Measurements from ENCODE around the gene SAFB2. TPM values are rescaled to one million over a fixed set of nuclear protein-coding genes. Genes with fewer than 3 reads are reported as not detected.
A peak's percentile ranks its signal among the peaks of the same experiment; 100 is the strongest.

SAFB2 gene
- total RNA-seq, 2 donors from 2014 or later, result 47.7 to 54.7 TPM

GRCh38 chr19:5588906-5589676 lies 33.5 kb downstream of the SAFB2 start:
- no peak for DNase-seq

GRCh38 chr19:5588441-5588840 lies 34.1 kb downstream of the SAFB2 start:
- DNase-seq (no peak), ATAC-seq (peak in 1 of 2 donors; percentile 4)
- intact Hi-C loops (cut with DNase I), result loop anchor here in 1 of 2 donors (10.0 kb wide), 1 partner anchor 544 kb away; no protein-coding TSS in a partner anchor

More at GRCh38 chr19:5588906-5589676, 33.5 kb downstream of the SAFB2 start:
- peak; percentile 5 to 39 for ATAC-seq
- intact Hi-C loops (cut with DNase I), result loop anchor here in 1 of 2 donors (10.0 kb wide), 1 partner anchor 544 kb away; no protein-coding TSS in a partner anchor

- intact Hi-C loops (cut with DNase I), result loop anchor here in 1 of 2 donors (10.0 kb wide), 1 partner anchor 543 kb away; no protein-coding TSS in a partner anchor
- DNase-seq (no peak), ATAC-seq (no peak)
These were observed 34.9 kb downstream of the SAFB2 start for GRCh38 chr19:5587661-5588060.

- DNase-seq (no peak), ATAC-seq (no peak)
- intact Hi-C loops (cut with DNase I), result loop anchor here in 1 of 2 donors (10.0 kb wide), 1 partner anchor 542 kb away; no protein-coding TSS in a partner anchor
These were observed 35.5 kb downstream of the SAFB2 start for GRCh38 chr19:5587071-5587455.

- no peak for DNase-seq
- intact Hi-C loops (cut with DNase I), result loop anchor here in 1 of 2 donors (10.0 kb wide), 1 partner anchor 542 kb away; no protein-coding TSS in a partner anchor
- peak in 1 of 2 donors; percentile 11 for ATAC-seq
These were observed 36.1 kb downstream of the SAFB2 start for GRCh38 chr19:5586300-5587070.

GRCh38 chr19:5585461-5586299 lies 36.9 kb downstream of the SAFB2 start:
- intact Hi-C loops (cut with DNase I), result loop anchor here in 1 of 2 donors (10.0 kb wide), 1 partner anchor 541 kb away; no protein-coding TSS in a partner anchor
- DNase-seq (peak; percentile 50), ATAC-seq (peak; percentile 32 to 42)

GRCh38 chr19:5580161-5580571 lies 42.4 kb downstream of the SAFB2 start:
- intact Hi-C loops (cut with DNase I), result loop anchor here in 1 of 2 donors (10.0 kb wide), 1 partner anchor 535 kb away; no protein-coding TSS in a partner anchor

GRCh38 chr19:5579697-5580096 lies 42.9 kb downstream of the SAFB2 start:
- intact Hi-C loops (cut with DNase I), result loop anchor here (5.0 to 10.0 kb wide), 2 partner anchors 532 to 535 kb away; no protein-coding TSS in a partner anchor
- ATAC-seq, result no peak
- DNase-seq, result no peak

More at GRCh38 chr19:5580161-5580571, 42.4 kb downstream of the SAFB2 start:
- ATAC-seq (no peak), DNase-seq (no peak)

- intact Hi-C loops (cut with DNase I), result loop anchor here in 1 of 2 donors (5.0 kb wide), 1 partner anchor 532 kb away; no protein-coding TSS in a partner anchor
- ATAC-seq (no peak), DNase-seq (no peak)
These were observed 43.3 kb downstream of the SAFB2 start for GRCh38 chr19:5579286-5579685.

- intact Hi-C loops (cut with DNase I), result loop anchor here in 1 of 2 donors (5.0 kb wide), 1 partner anchor 531 kb away; no protein-coding TSS in a partner anchor
- DNase-seq (peak; percentile 71), ATAC-seq (peak; percentile 87)
These were observed 44.3 kb downstream of the SAFB2 start for GRCh38 chr19:5578097-5578846.

- DNase-seq, result no peak
- intact Hi-C loops (cut with DNase I), result loop anchor here in 1 of 2 donors (5.0 kb wide), 1 partner anchor 528 kb away; no protein-coding TSS in a partner anchor
- no peak for ATAC-seq
These were observed 47.0 kb downstream of the SAFB2 start for GRCh38 chr19:5575590-5575989.

- no peak for DNase-seq
- intact Hi-C loops (cut with DNase I), result no loop called here
These were observed 49.9 kb downstream of the SAFB2 start for GRCh38 chr19:5572556-5573286.

GRCh38 chr19:5571777-5572176 lies 50.8 kb downstream of the SAFB2 start:
- ATAC-seq, result no peak
- no peak for DNase-seq
- intact Hi-C loops (cut with DNase I), result no loop called here

More at GRCh38 chr19:5572556-5573286, 49.9 kb downstream of the SAFB2 start:
- ATAC-seq, result no peak

- ATAC-seq (peak in 1 of 2 donors; percentile 50), DNase-seq (no peak)
- intact Hi-C loops (cut with DNase I), result no loop called here
These were observed 54.6 kb downstream of the SAFB2 start for GRCh38 chr19:5567970-5568407.

- no peak for DNase-seq
- intact Hi-C loops (cut with DNase I), result no loop called here
- ATAC-seq, result peak; percentile 19 to 34
These were observed 55.1 kb downstream of the SAFB2 start, which contains the start of gene TINCR for GRCh38 chr19:5567360-5567969. Gene TINCR, minus strand, starts transcription at chr19:5567953.

GRCh38 chr19:5564930-5565329 lies 57.6 kb downstream of the SAFB2 start:
- ATAC-seq, result no peak
- no peak for DNase-seq
- intact Hi-C loops (cut with DNase I), result no loop called here

Measured in left cardiac atrium (tissue), 4 donors.